GM12874 (cell line): ENCODE data around the gene CYS1.

ENCODE experiments used
- CTCF ChIP-seq: IDR thresholded peaks from 2 replicates; pipeline ENCODE4 v1.5.1; 2011; ENCODE audit warnings: low read depth, mild to moderate bottlenecking, control low read depth, low read length, moderate library complexity; ENCODE audit not compliant: insufficient read depth

CYS1 gene

GRCh38 chr2:10014418-10015190, 65.6 kb downstream of the CYS1 start:
- TF ChIP-seq CTCF: no peak

- no peak for TF ChIP-seq CTCF
Observed at GRCh38 chr2:10012963-10013461, 67.2 kb downstream of the CYS1 start.

DNA sequence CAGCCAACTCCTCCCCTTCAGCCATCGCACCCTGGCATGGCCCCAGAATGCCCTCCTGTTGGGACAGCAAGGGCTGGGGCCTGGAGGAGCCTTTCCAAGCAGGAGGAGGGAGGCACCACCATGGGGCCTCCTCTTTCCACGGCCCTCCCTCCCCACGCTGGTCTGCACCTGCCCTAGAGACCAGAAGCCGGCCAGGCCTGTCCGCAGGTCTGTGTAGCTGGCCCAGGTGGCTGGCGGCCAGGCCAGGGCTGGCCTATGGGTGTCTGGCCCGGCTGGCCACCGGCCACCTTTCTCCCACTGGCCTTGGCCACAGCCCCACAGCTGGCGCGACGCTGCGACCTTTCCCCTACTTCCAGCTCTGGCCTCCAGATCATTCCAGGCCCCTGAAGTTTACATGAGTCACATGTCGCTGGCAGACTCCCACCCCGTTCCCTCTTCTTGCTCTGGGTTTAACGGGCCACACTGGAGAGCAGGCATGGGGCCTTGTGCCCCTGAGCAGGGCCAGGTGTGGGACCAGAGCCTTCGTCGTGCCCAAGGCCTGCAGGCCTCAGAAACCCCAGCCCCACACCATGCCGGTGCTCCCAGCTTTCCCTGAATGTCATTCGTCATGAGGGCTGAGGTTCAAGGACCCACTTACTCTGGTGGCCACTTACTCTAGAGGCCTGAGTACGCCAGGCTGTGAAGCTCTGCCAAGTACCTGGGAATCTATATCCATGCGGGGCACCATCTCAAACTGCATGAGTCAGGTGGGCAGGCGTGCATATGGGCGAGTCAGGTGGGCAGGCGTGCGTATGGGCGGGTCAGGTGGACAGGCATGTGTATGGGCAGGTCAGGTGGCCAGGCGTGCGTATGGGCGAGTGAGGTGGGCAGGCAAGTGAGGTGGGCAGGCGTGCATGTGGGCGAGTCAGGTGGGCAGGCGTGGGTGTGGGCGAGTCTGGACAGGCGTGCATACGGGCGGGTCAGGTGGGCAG, 70.1 kb downstream of the CYS1 start:
- TF ChIP-seq CTCF: no peak

DNA sequence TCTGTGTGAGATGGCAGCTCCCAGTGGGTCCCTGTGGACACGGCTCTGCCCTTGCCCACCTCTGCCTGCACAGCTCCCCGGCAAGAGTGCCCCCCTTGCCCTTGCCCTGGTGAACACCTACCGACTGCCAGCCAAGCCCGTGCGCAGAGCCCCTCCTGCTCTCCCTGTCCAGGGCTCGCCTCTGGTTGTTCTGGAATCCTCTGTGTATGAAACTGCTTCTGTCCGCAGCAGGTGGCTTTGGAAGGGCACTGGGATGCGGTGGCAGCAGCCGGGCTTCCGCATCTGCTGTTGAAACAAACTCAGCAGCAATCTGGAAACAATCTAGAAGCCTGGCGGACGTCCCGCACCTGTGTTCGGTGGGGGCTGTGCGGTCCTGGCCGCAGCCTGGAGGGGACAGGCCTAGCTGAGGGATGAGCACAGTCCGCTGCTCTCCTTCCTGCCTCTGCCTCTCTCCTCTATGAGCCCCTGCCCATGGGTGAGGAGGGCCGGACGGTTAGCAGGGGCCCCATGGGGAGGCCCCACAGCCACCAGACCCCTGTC, 70.9 kb downstream of the CYS1 start:
- TF ChIP-seq CTCF: no peak

DNA sequence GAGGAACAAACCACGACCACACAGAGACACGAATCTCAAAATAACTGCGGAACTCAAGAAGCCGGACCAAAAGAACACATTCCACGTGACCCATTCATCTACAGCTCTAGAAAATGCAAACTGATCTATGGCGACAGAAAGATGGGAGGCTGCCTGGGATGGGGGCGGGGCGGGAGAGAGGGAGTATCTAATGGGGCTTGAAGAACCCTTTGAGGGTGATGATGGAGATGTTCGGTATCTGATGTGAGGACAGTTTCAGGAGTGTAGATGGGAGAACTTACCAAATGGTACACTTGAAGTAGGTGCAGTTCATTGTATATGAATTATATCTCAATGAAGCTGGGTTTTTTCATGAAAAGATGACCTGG, 71.4 kb downstream of the CYS1 start:
- no peak for TF ChIP-seq CTCF

GRCh38 chr2:10007921-10008808, 72.0 kb downstream of the CYS1 start:
- no peak for TF ChIP-seq CTCF

DNA sequence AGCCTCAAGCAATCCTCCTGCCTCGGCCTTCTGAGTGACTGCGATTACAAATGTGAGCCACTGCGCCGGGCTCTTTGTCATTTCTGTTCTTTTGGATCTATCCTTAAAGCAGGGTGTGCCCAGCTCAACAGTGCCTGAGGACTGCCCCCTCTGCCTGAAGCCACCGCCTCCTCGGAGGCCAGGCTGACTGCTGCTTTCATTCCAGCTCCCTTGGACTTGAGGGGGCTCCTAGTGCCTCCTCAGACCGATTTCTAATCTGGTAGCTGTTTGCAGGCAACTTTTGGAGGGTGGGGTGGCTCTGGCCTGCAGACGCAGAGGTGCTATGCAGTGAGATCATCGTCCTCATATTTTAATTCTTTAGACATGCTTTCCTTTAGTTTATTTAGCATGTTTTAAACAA, 72.8 kb downstream of the CYS1 start:
- TF ChIP-seq CTCF: no peak
